ENCODE measurements around the gene FLNC. TPM values are rescaled to one million over a fixed set of nuclear protein-coding genes. Genes with fewer than 3 reads are reported as not detected.

Gene FLNC
- total and polyA plus RNA-seq, 2 donors from 2014 or later: 2.8 to 12.2 TPM

DNA sequence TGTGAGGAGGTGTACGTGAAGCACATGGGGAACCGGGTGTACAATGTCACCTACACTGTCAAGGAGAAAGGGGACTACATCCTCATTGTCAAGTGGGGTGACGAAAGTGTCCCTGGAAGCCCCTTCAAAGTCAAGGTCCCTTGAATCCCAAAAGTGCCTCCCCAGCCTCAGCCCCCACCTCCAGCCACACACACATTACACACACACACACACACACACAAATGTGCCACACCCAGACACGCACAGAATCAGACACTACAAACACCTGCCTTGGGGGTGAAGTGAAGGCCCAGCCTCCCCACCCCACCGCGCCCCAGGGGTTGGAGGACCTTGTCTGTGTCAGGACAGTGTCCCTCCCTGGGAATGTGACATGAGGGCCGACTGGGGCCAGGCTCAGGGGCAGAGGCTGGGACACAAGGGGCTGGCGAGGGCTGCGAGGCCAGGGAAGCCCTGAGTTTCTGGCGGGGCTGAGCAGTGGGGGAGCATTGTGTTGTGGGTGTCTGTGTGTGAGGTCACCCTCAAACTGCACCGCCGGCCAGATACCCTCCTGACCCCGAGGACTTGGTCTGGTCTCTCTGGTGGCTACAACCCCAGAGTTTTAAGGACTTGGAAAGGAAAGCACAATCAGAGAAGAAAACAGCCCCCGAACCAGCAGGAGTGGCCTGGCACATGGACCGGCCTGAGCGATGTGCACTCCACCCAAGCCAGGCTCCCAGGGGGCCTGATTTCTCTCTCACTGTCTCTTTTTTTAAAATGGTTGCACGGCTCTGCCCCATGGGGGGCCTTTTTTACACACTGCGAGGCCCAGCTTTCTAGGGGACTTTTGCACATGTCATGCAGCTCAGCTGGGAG is 28.4 kb downstream of the FLNC start:
- Histone ChIP-seq H3K9me3 (ENCODE audit: control insufficient read depth in 2 of 3, insufficient read depth in 1 of 3, low read length in 3 of 3) (no peaks in the 10 kb centered on the region), H3K4me1 (ENCODE audit: control insufficient read depth in 2 of 3, insufficient read depth in 2 of 3, low read depth in 1 of 3, low read length in 3 of 3) (peaks cover 0 to 10% (median 5%) of the 10 kb centered on the region in 3 donors), H3K36me3 (ENCODE audit: control insufficient read depth in 2 of 3, insufficient read depth in 3 of 3, low read length in 3 of 3) (no peaks in the 10 kb centered on the region), H3K27me3 (ENCODE audit: control insufficient read depth, insufficient read depth, low read length) (no peaks in the 10 kb centered on the region), H3K4me3 (ENCODE audit: low read length in 3 of 3) (no peak overlapping the region), H3K27ac (ENCODE audit: low read depth in 2 of 2, low read length in 2 of 2) (no peak overlapping the region), H3K9ac (ENCODE audit: low read length in 3 of 3) (no peak overlapping the region)
- peak in 1 of 5 donors; percentile 75 for DNase-seq
- TF ChIP-seq CTCF (IDR thresholded peaks at IDR 0.05; ENCODE audit: borderline replicate concordance, extremely low read depth, insufficient read depth): no peak
- intact Hi-C loops (cut with DNase I): no loop called here
- FAIRE-seq: no peak

DNA sequence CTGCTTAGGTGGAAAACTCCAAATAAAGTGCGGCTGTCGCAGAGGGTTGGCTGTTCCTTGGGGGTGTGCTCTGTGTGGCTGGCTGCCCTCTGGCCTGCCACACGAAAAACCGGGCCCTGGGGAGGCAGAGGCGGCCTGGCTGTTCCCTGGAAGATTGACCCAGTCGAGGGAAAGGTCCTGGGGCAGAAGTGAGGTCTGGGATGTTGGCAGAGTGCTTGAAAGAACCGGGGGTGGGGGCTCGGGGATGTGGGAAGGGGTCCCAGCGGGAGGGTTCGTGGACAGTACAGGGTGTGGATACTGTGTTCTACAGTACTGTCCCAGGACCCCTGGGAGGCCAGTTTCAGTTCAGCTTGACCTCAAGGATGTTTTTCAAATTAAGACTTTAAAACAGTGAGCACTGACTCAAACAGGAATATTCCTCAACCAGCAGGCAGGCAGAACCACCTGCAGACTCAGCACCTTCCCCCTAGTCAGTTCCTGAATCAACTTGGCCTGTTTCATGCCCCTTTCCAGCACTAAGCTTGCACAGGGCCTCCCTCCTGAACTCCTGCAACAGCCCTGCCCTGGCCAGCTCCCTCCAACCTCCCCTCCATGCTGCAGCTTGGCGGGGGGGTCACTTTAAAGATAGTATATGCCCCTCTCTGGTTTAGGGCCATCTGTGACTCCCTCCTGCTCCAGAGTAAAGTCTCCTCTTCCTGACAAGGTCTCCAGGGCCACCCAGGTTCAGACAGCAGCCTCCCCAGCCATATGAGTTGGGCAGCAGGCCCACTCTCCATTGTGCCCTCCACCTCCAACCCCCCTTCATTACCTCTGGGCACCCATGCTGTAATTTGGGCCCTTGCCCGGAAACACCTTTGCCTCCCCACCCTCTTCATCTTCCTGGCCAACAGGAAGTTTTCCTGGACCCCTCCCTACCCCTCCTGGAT is 29.3 kb downstream of the FLNC start:
- intact Hi-C loops (cut with DNase I): no loop called here
- FAIRE-seq: no peak
- no peak for TF ChIP-seq CTCF (IDR thresholded peaks at IDR 0.05; ENCODE audit: borderline replicate concordance, extremely low read depth, insufficient read depth)

DNA sequence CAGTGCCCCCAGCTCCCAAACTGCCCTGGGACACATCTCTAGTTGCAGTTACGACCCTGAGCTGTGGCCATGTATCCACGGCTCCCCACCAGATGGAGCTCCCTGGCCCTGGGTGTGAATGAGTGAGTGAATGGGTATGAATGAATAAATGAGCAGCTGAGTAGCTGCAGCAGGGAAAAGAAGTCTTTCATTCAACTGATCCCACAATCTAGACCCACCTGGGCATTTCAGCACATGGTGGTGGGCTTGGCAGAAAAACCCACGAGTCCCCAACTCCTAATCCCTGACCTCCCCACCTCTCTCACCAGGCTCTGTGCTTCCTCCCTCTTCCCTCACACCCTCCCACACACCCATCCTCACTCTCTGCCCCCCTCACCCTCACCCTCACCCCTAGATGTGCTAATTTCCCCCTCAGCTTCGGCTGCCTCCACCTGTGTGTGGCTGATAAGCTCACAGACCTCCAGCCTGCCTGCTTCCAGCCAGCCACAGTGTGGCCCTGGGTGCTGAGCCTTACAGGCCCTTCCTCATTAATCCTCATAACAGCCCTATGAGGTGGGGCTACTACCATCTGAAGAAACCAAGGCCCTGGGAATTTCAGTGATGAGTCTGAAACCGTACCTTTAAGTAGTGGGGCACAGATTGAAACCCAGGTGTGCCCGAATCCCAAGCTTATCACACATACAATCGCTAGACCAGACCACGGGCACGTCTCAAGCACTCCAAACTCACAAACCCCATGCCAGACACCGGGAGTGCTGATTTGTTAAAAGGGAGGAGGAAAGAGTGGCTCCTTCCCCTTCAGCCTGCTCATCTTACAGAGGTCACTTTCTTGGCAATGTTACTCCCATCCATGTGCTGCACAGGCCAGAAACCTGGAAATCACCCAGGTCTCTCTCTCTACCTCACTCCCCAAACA is 30.2 kb downstream of the FLNC start:
- Histone ChIP-seq H3K9ac (ENCODE audit: low read length in 3 of 3) (no peak overlapping the region), H3K27ac (ENCODE audit: low read depth in 2 of 2, low read length in 2 of 2) (no peak overlapping the region)
- intact Hi-C loops (cut with DNase I): no loop called here

More for the DNA sequence above, 29.3 kb downstream of the FLNC start:
- H3K4me1 ChIP-seq (ENCODE audit: control insufficient read depth in 2 of 3, insufficient read depth in 2 of 3, low read depth in 1 of 3, low read length in 3 of 3): peaks cover 0 to 10% (median 7%) of the 10 kb centered on the region in 3 donors
- no peaks in the 10 kb centered on the region for H3K36me3 ChIP-seq (ENCODE audit: control insufficient read depth in 2 of 3, insufficient read depth in 3 of 3, low read length in 3 of 3)
- no peak for DNase-seq
- no peaks in the 10 kb centered on the region for H3K9me3 ChIP-seq (ENCODE audit: control insufficient read depth in 2 of 3, insufficient read depth in 1 of 3, low read length in 3 of 3)
- no peak overlapping the region for H3K27ac ChIP-seq (ENCODE audit: low read depth in 2 of 2, low read length in 2 of 2)
- no peaks in the 10 kb centered on the region for H3K27me3 ChIP-seq (ENCODE audit: control insufficient read depth, insufficient read depth, low read length)
- H3K4me3 ChIP-seq (ENCODE audit: low read length in 3 of 3): no peak overlapping the region
- no peak overlapping the region for H3K9ac ChIP-seq (ENCODE audit: low read length in 3 of 3)

More for the DNA sequence above, 30.2 kb downstream of the FLNC start:
- Histone ChIP-seq H3K9me3 (ENCODE audit: control insufficient read depth in 2 of 3, insufficient read depth in 1 of 3, low read length in 3 of 3) (no peaks in the 10 kb centered on the region), H3K36me3 (ENCODE audit: control insufficient read depth in 2 of 3, insufficient read depth in 3 of 3, low read length in 3 of 3) (peaks cover 0 to 8% (median 0%) of the 10 kb centered on the region in 3 donors), H3K4me1 (ENCODE audit: control insufficient read depth in 2 of 3, insufficient read depth in 2 of 3, low read depth in 1 of 3, low read length in 3 of 3) (peaks cover 0 to 13% (median 7%) of the 10 kb centered on the region in 3 donors), H3K27me3 (ENCODE audit: control insufficient read depth, insufficient read depth, low read length) (no peaks in the 10 kb centered on the region), H3K4me3 (ENCODE audit: low read length in 3 of 3) (no peak overlapping the region)
- FAIRE-seq: no peak
- TF ChIP-seq CTCF (IDR thresholded peaks at IDR 0.05; ENCODE audit: borderline replicate concordance, extremely low read depth, insufficient read depth): no peak
- DNase-seq: no peak

Data from kidney (tissue), 14 donors.